GM12878 (cell line): ENCODE results near the gene PEMT. TPM values are rescaled to one million over a fixed set of nuclear protein-coding genes. Genes with fewer than 3 reads are reported as not detected.
"Not testable (repeated sequence)": the region's sequence is repeated elsewhere in the genome, so short reads cannot be mapped to it uniquely, and the experiment has no call there.

ENCODE experiments used
- ATAC-seq: fragments of 200-7000 bp; cut with Tn5 transposase; 3 replicates; pipeline ENCODE4 v1.9.1; 2020; ENCODE audit warnings: mild to moderate bottlenecking, moderate library complexity
- BruUV-seq: library from RNA; stranded (reverse); fragments of 400-500 nt; replicated peaks from 2 replicates; lab custom pipeline; 2021; lab: Mats Ljungman, UMichigan
- CTCF ChIA-PET: fragments of 300-600 bp; sonication (Branson Sonifier 250); formaldehyde crosslinking; extraction: SDS; loops from one replicate; lab custom pipeline; 2021; ENCODE audit warnings: inconsistent platforms; lab: Yijun Ruan, JAX
- POLR2A ChIA-PET: fragments of 350-600 bp; formaldehyde crosslinking; extraction: SDS; loops from one replicate; lab custom pipeline; 2021; ENCODE audit warnings: inconsistent platforms; lab: Charles Lee
- RAD21 ChIA-PET: fragments of 300-600 bp; sonication (Branson Sonifier 250); formaldehyde crosslinking; loops from one replicate; lab custom pipeline; 2023; ENCODE audit warnings: antibody characterized with exemption; ENCODE audit not compliant: unreplicated experiment; lab: Charles Lee
- SMC1A ChIA-PET: fragments of 300-600 bp; sonication (Branson Sonifier 250); formaldehyde crosslinking; loops from one replicate; lab custom pipeline; 2023; ENCODE audit not compliant: unreplicated experiment, uncharacterized antibody; lab: Charles Lee
- DNase-seq: peaks from one replicate; pipeline ENCODE4 v3.0.0-alpha.2; 2011; ENCODE audit warnings: low read depth, low spot score
- FAIRE-seq: peaks from 3 replicates; lab custom pipeline; 2011; peaks lifted over from hg19 to GRCh38; lab: Jason Lieb, UNC
- H2AFZ ChIP-seq: 2 replicates; pipeline ENCODE4 v1.6.0; 2011; ENCODE audit warnings: low read depth, low read length, control low read depth; ENCODE audit not compliant: control insufficient read depth
- H3K27ac ChIP-seq: 2 replicates; pipeline ENCODE4 v1.5.1; 2011; ENCODE audit warnings: control low read depth; ENCODE audit not compliant: control insufficient read depth, insufficient read depth
- H3K27me3 ChIP-seq, 2 experiments: replicated peaks in 1 of 2; 2 replicates each; pipeline versions ENCODE4 v1.6.0 to v1.6.1; 2011; ENCODE audit warnings: low read length in 1 of 2; ENCODE audit not compliant: control insufficient read depth in 2 of 2, insufficient read depth in 2 of 2
- H3K36me3 ChIP-seq, 2 experiments: 2 replicates each; pipeline ENCODE4 v1.5.1; 2011; ENCODE audit warnings: low read length in 1 of 2; ENCODE audit not compliant: control insufficient read depth in 2 of 2, insufficient read depth in 2 of 2
- H3K4me1 ChIP-seq: 2 replicates; pipeline ENCODE4 v1.6.1; 2011; ENCODE audit warnings: mild to moderate bottlenecking, low read length, moderate library complexity, mixed read lengths; ENCODE audit not compliant: control insufficient read depth, insufficient read depth
- H3K4me2 ChIP-seq: 2 replicates; pipeline ENCODE4 v1.6.0; 2011; ENCODE audit warnings: control low read depth; ENCODE audit not compliant: control insufficient read depth, insufficient read depth
- H3K4me3 ChIP-seq: fragments of 200-600 bp; sonication (generic); 2 replicates; pipeline ENCODE4 v1.5.1; 2016
- H3K79me2 ChIP-seq: 2 replicates; pipeline ENCODE4 v1.6.0; 2011; ENCODE audit warnings: low read length; ENCODE audit not compliant: control insufficient read depth, insufficient read depth
- H3K9ac ChIP-seq: 2 replicates; pipeline ENCODE4 v1.8.0; 2011; ENCODE audit warnings: low read length, control low read depth, mixed read lengths; ENCODE audit not compliant: control insufficient read depth, insufficient read depth
- H3K9me3 ChIP-seq: replicated peaks from 3 replicates; pipeline ENCODE4 v1.5.1; 2011; ENCODE audit warnings: mild to moderate bottlenecking, low read length; ENCODE audit not compliant: control insufficient read depth, insufficient read depth
- H4K20me1 ChIP-seq: 2 replicates; pipeline ENCODE4 v1.6.0; 2011; ENCODE audit not compliant: control insufficient read depth, insufficient read depth
- ASH2L ChIP-seq: fragments of 300-600, 200-600 bp; sonication (generic); IDR thresholded peaks from 2 replicates; pipeline ENCODE4 v1.6.1; 2017; ENCODE audit warnings: low read depth, mild to moderate bottlenecking, borderline replicate concordance
- GABPA ChIP-seq: IDR thresholded peaks from 2 replicates; pipeline ENCODE4 v1.6.1; 2014; ENCODE audit warnings: antibody characterized with exemption, low read depth, mild to moderate bottlenecking, inconsistent platforms
- MTA2 ChIP-seq: fragments of 450-650 bp; IDR thresholded peaks from 2 replicates; pipeline ENCODE4 v1.6.1; 2016; ENCODE audit warnings: low read depth, mild to moderate bottlenecking, moderate library complexity
- PAX8 ChIP-seq: fragments of 450-650 bp; IDR thresholded peaks from 2 replicates; pipeline ENCODE4 v1.6.1; 2017; ENCODE audit warnings: mild to moderate bottlenecking, moderate library complexity
- POU2F2 ChIP-seq: IDR thresholded peaks from 3 replicates; pipeline ENCODE4 v1.6.1; 2011; ENCODE audit warnings: low read depth, mild to moderate bottlenecking, low read length, borderline replicate concordance
- YY1 ChIP-seq: IDR thresholded peaks from 2 replicates; pipeline ENCODE4 v1.6.1; 2011; ENCODE audit warnings: low read depth, mild to moderate bottlenecking, low read length
- ZZZ3 ChIP-seq: IDR thresholded peaks from 2 replicates; pipeline ENCODE4 v1.6.1; 2011; ENCODE audit warnings: low read depth; ENCODE audit not compliant: control insufficient read depth, insufficient read length
- WGBS: methylation state at CpG from one replicate; pipeline ENCODE4 v1.1.6; 2016; ENCODE audit warnings: low lambda C conversion rate; ENCODE audit not compliant: insufficient replicate concordance, insufficient coverage; ENCODE audit errors: missing lambda C conversion rate; 5-methylcytosine and 5-hydroxymethylcytosine counted together
- in situ Hi-C: fragments of 300-500 bp; cut with MboI; formaldehyde crosslinking; loops from 9 replicates; pipeline ENCODE4 v1.14.3; 2018; ENCODE audit warnings: mixed read lengths
- intact Hi-C: fragments of 100-400 bp; cut with micrococcal nuclease; formaldehyde crosslinking; loops from one replicate; pipeline ENCODE4 v1.14.2; 2022; ENCODE audit not compliant: unreplicated experiment
- polyA plus RNA-seq, 11 experiments: library from polyadenylated mRNA; depleted of rRNA in 4 of 11; unstranded in 6 of 11; stranded (reverse) in 5 of 11; fragments of >200 nt; fragmentation: Nextera tagmentation in 4 of 11; fragmentation: Illumina TruSeq in 1 of 11; extraction: Ambion mirVana in 4 of 11; extraction: Trizol in 1 of 11; gene quantifications; 1 replicate in 1 of 11; 2 replicates in 10 of 11; pipeline versions ENCODE4 v1.2.1 to v1.2.3, GENCODE V29; 2011 to 2016; ENCODE audit warnings: inconsistent platforms in 2 of 11, missing spikeins in 2 of 11, low read depth in 1 of 11
- total RNA-seq, 4 experiments: library from RNA; depleted of rRNA in 3 of 4; stranded (reverse); fragments of >200 nt in 3 of 4; fragmentation: Illumina TruSeq in 1 of 4; extraction: Trizol in 1 of 4; gene quantifications; 2 replicates each; pipeline versions ENCODE4 v1.2.1 to v1.2.3, GENCODE V29; 2013 to 2021
- TF ChIP-seq, protein P1 (sequence below): fragments of 450-650 bp; formaldehyde crosslinking; IDR thresholded peaks from 2 replicates; pipeline ENCODE4 v1.5.0; 2022; ENCODE audit warnings: mild to moderate bottlenecking, missing genetic modification characterization
- TF ChIP-seq, protein P2 (sequence below): fragments of 450-650 bp; IDR thresholded peaks from 2 replicates; pipeline ENCODE4 v1.6.1; 2016; ENCODE audit warnings: mild to moderate bottlenecking

The PEMT gene
- total and polyA plus RNA-seq, 10 of the 15 experiments (the other 5 are each of a cell fraction or from before 2014, with no cell fraction given) = 2.8 to 44.7 (median 25.4) TPM

DNA sequence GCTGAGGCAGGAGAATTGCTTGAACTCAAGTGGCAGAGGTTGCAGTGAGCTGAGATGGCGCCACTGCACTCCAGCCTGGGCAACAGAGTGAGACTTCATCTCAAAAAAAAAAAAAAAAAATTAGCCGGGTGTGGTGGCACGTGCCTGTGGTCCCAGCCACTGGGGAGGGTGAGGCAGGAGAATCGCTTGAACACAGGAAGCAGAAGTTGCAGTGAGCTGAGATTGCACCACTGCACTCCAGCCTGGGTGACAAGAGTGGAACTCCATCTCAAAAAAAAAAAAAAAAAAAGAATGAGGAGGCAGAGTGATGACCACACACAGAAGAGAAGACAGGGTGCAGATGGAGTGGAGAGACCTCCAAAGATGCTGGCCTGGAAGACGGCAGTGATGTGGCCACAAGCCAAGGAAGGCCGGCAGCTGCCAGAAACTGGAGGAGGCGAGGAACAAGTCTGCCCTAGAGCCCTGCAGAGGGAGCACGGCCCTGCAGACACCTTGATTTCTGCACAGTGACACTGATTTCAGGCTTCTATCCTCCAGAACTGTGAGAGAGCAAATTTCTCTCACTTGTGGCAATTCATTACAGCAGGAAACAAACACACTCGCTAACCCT, 48.3 kb upstream of the PEMT start:
- H3K27me3 ChIP-seq, DNase-seq, H3K9ac ChIP-seq, intact Hi-C loops, POLR2A ChIA-PET, BruUV-seq, H3K4me1 ChIP-seq, SMC1A ChIA-PET, H3K4me3 ChIP-seq, H3K79me2 ChIP-seq, H3K27ac ChIP-seq, H3K9me3 ChIP-seq, H3K36me3 ChIP-seq, FAIRE-seq, ATAC-seq, H4K20me1 ChIP-seq, H2AFZ ChIP-seq, H3K4me2 ChIP-seq: not testable (repeated sequence)
- in situ Hi-C loops = loop anchor here (5.0 kb wide), 3 partner anchors 47 to 282 kb away; partner anchors contain the start of genes PEMT and RASD1
- ChIA-PET CTCF (interaction anchor here (0.6 to 4.5 kb wide), 2 partner anchors 142 to 550 kb away, joined by 3 to 64 read pairs; no protein-coding TSS in a partner anchor), RAD21 (interaction anchor here (1.2 kb wide), 1 partner anchor 284 kb away, joined by 3 read pairs; no protein-coding TSS in a partner anchor)
- 45% methylated on average over 6 of the region's 9 CpGs for WGBS

DNA sequence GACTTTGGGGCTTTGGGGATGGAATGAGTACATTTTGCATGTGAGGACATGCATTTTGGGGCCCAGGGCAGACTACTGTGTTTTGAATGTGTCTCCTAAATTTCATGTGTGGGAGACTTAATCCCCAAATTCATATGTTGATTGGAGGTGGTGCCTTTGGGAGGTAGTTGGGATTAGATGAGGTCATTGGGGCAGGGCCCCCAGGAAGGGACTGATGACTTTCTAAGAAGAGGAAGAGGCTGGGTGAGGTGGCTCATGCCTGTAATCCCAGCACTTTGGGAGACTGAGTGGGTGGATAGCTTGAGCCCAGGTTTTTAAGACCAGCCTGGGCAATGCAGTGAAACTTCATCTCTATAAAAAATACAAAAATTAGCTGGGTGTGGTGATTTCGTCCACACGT, 47.0 kb upstream of the PEMT start:
- POLR2A ChIA-PET = no interaction called here
- Histone ChIP-seq H3K9me3 (no peaks in the 10 kb centered on the region; the same call in 2 of the 3 replicates), H3K36me3 (no peaks in the 10 kb centered on the region), H4K20me1 (no peaks in the 10 kb centered on the region), H3K4me3 (no peak overlapping the region), H3K27ac (no peak overlapping the region), H2AFZ (no peak overlapping the region), H3K27me3 (no peaks in the 10 kb centered on the region), H3K9ac (no peak overlapping the region), H3K4me2 (no peak overlapping the region), H3K4me1 (no peaks in the 10 kb centered on the region), H3K79me2 (no peaks in the 10 kb centered on the region)
- intact Hi-C loops = no loop called here
- no TSS peak for BruUV-seq
- no peak for FAIRE-seq
- SMC1A ChIA-PET = no interaction called here
- no peak for ATAC-seq
- in situ Hi-C loops = no loop called here
- CTCF ChIA-PET = interaction anchor here (0.6 to 1.3 kb wide), 2 partner anchors 10 to 139 kb away, joined by 3 to 4 read pairs; no protein-coding TSS in a partner anchor
- DNase-seq = no peak
- RAD21 ChIA-PET = no interaction called here
- 0% methylated on average over 2 of the region's 2 CpGs for WGBS
- TF ChIP-seq POU2F2 = no peak
- no peak for TF ChIP-seq GABPA
- TF ChIP-seq PAX8 = no peak
- no peak for TF ChIP-seq ZZZ3
- TF ChIP-seq, protein P1, sequence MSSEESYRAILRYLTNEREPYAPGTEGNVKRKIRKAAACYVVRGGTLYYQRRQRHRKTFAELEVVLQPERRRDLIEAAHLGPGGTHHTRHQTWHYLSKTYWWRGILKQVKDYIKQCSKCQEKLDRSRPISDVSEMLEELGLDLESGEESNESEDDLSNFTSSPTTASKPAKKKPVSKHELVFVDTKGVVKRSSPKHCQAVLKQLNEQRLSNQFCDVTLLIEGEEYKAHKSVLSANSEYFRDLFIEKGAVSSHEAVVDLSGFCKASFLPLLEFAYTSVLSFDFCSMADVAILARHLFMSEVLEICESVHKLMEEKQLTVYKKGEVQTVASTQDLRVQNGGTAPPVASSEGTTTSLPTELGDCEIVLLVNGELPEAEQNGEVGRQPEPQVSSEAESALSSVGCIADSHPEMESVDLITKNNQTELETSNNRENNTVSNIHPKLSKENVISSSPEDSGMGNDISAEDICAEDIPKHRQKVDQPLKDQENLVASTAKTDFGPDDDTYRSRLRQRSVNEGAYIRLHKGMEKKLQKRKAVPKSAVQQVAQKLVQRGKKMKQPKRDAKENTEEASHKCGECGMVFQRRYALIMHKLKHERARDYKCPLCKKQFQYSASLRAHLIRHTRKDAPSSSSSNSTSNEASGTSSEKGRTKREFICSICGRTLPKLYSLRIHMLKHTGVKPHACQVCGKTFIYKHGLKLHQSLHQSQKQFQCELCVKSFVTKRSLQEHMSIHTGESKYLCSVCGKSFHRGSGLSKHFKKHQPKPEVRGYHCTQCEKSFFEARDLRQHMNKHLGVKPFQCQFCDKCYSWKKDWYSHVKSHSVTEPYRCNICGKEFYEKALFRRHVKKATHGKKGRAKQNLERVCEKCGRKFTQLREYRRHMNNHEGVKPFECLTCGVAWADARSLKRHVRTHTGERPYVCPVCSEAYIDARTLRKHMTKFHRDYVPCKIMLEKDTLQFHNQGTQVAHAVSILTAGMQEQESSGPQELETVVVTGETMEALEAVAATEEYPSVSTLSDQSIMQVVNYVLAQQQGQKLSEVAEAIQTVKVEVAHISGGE (CRISPR knock-in tag) = no peak
- TF ChIP-seq YY1 = no peak
- TF ChIP-seq, protein P2, sequence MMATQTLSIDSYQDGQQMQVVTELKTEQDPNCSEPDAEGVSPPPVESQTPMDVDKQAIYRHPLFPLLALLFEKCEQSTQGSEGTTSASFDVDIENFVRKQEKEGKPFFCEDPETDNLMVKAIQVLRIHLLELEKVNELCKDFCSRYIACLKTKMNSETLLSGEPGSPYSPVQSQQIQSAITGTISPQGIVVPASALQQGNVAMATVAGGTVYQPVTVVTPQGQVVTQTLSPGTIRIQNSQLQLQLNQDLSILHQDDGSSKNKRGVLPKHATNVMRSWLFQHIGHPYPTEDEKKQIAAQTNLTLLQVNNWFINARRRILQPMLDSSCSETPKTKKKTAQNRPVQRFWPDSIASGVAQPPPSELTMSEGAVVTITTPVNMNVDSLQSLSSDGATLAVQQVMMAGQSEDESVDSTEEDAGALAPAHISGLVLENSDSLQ = no peak
- TF ChIP-seq ASH2L = no peak
- no peak for TF ChIP-seq MTA2
